NCI-H1105 treated with DMSO at 0.1 percent for 48 hours (cell line): Measurements from ENCODE around the gene KLHL1.

Experiments
- DNase-seq: peaks from one replicate; lab custom pipeline; 2025; lab: John Stamatoyannopoulos, UW

KLHL1 gene

GRCh38 chr13:69683921-69684686, 424.1 kb downstream of the KLHL1 start:
- DNase-seq: no peak

- no peak for DNase-seq
Observed at GRCh38 chr13:69681722-69682121, 426.5 kb downstream of the KLHL1 start.

- no peak for DNase-seq
Observed at GRCh38 chr13:69677343-69677742, 430.9 kb downstream of the KLHL1 start.

- DNase-seq: no peak
Observed at GRCh38 chr13:69676286-69676685, 432.0 kb downstream of the KLHL1 start.

GRCh38 chr13:69660155-69660554, 448.1 kb downstream of the KLHL1 start:
- no peak for DNase-seq

GRCh38 chr13:69657676-69658075, 450.6 kb downstream of the KLHL1 start:
- DNase-seq: no peak

GRCh38 chr13:69654392-69654791, 453.9 kb downstream of the KLHL1 start:
- no peak for DNase-seq
